IPS-NIHi7 (cell line): ENCODE measurements around the gene ZDHHC7.
"Not testable (repeated sequence)": the region's sequence is repeated elsewhere in the genome, so short reads cannot be mapped to it uniquely, and the experiment has no call there.

Experiments
- DNase-seq: peaks from one replicate; pipeline ENCODE4 v3.0.0; 2012; ENCODE audit warnings: mixed read lengths; ENCODE audit errors: extremely low spot score

ZDHHC7 gene

GRCh38 chr16:85045077-85045476 is 33.7 kb upstream of the ZDHHC7 start:
- DNase-seq, result no peak

- no peak for DNase-seq
These were observed 31.3 kb upstream of the ZDHHC7 start for GRCh38 chr16:85042606-85043005.

- DNase-seq, result no peak
These were observed 30.8 kb upstream of the ZDHHC7 start for GRCh38 chr16:85042167-85042526.

- DNase-seq, result no peak
These were observed 30.2 kb upstream of the ZDHHC7 start for GRCh38 chr16:85041219-85042166.

GRCh38 chr16:85040685-85041084 is 29.4 kb upstream of the ZDHHC7 start:
- no peak for DNase-seq

GRCh38 chr16:85037721-85038120 is 26.4 kb upstream of the ZDHHC7 start:
- no peak for DNase-seq

GRCh38 chr16:85037050-85037410 is 25.7 kb upstream of the ZDHHC7 start:
- no peak for DNase-seq

GRCh38 chr16:85036236-85037049 is 25.1 kb upstream of the ZDHHC7 start:
- DNase-seq, result no peak

- DNase-seq, result no peak
These were observed 23.5 kb upstream of the ZDHHC7 start for GRCh38 chr16:85034591-85035433.

GRCh38 chr16:85033171-85033570 is 21.8 kb upstream of the ZDHHC7 start:
- peak; percentile 41 for DNase-seq

- DNase-seq, result not testable (repeated sequence)
These were observed 20.9 kb upstream of the ZDHHC7 start for GRCh38 chr16:85032187-85032586.

GRCh38 chr16:85031451-85031850 is 20.1 kb upstream of the ZDHHC7 start:
- DNase-seq, result no peak

GRCh38 chr16:85029981-85030401 is 18.7 kb upstream of the ZDHHC7 start:
- DNase-seq, result no peak

- no peak for DNase-seq
These were observed 18.1 kb upstream of the ZDHHC7 start for GRCh38 chr16:85029408-85029784.

GRCh38 chr16:85028685-85029407 is 17.5 kb upstream of the ZDHHC7 start:
- DNase-seq, result no peak

GRCh38 chr16:85027958-85028684 is 16.8 kb upstream of the ZDHHC7 start:
- peak; percentile 38 for DNase-seq

- peak; percentile 99 for DNase-seq
These were observed 16.1 kb upstream of the ZDHHC7 start, which contains the start of gene KIAA0513 for GRCh38 chr16:85027349-85027957. Gene KIAA0513, plus strand, starts transcription at chr16:85027795. Its CDS starts 39,277 bp downstream, at chr16:85067072.

- DNase-seq, result no peak
These were observed 15.4 kb upstream of the ZDHHC7 start for GRCh38 chr16:85026703-85027102.

- DNase-seq, result no peak
These were observed 14.7 kb upstream of the ZDHHC7 start for GRCh38 chr16:85025781-85026653.
